Measurements from ENCODE around the gene MYL9. TPM values are rescaled to one million over a fixed set of nuclear protein-coding genes. Genes with fewer than 3 reads are reported as not detected.

MYL9 gene
- total RNA-seq, 6 experiments from 2014 or later, result 1,181 to 1,631 (median 1,227) TPM

DNA sequence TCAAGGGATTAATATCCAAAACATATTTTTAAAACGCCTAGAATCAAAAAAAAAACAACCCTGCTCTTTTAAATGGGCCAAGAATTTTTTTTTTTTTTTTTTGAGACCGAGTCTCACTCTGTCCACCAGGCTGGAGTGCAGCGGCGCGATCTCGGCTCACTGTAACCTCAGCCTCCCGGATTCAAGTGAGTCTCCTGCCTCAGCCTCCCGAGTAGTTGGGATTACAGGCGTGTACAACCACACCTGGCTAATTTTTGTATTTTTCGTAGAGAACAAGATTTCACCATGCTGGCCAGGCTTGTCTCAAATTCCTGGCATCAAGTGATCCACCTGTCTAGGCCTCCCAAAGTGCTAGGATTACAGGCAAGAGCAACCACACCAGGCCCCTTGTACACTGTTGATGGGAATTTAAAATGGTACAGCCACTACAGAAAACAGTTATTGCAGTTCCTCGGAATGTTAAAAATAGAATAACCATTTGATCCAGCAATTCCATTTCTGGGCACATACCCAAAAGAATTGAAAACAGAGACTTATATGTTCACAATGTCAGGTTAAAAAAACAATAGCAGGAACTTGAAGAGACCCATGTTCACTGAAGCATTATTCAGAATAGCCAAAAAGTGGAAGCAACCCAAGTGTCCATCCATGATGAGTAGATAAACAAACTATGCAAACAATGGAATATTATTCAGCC, 3.1 kb upstream of the MYL9 start:
- Mint-ChIP-seq H3K27ac (no peak overlapping the region), H3K4me3 (no peak overlapping the region), H3K36me3 (ENCODE audit: low read depth) (peaks cover 10% of the 10 kb centered on the region), H3K9me3 (no peaks in the 10 kb centered on the region), H3K27me3 (ENCODE audit: insufficient read depth) (peaks cover 1% of the 10 kb centered on the region; the same call in 1 of the 2 replicates), H3K4me1 (ENCODE audit: low read depth) (peaks cover 30% of the 10 kb centered on the region)
- no peak for DNase-seq
- TF ChIP-seq, protein P1, sequence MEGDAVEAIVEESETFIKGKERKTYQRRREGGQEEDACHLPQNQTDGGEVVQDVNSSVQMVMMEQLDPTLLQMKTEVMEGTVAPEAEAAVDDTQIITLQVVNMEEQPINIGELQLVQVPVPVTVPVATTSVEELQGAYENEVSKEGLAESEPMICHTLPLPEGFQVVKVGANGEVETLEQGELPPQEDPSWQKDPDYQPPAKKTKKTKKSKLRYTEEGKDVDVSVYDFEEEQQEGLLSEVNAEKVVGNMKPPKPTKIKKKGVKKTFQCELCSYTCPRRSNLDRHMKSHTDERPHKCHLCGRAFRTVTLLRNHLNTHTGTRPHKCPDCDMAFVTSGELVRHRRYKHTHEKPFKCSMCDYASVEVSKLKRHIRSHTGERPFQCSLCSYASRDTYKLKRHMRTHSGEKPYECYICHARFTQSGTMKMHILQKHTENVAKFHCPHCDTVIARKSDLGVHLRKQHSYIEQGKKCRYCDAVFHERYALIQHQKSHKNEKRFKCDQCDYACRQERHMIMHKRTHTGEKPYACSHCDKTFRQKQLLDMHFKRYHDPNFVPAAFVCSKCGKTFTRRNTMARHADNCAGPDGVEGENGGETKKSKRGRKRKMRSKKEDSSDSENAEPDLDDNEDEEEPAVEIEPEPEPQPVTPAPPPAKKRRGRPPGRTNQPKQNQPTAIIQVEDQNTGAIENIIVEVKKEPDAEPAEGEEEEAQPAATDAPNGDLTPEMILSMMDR (IDR thresholded peaks at IDR 0.05), result no peak

DNA sequence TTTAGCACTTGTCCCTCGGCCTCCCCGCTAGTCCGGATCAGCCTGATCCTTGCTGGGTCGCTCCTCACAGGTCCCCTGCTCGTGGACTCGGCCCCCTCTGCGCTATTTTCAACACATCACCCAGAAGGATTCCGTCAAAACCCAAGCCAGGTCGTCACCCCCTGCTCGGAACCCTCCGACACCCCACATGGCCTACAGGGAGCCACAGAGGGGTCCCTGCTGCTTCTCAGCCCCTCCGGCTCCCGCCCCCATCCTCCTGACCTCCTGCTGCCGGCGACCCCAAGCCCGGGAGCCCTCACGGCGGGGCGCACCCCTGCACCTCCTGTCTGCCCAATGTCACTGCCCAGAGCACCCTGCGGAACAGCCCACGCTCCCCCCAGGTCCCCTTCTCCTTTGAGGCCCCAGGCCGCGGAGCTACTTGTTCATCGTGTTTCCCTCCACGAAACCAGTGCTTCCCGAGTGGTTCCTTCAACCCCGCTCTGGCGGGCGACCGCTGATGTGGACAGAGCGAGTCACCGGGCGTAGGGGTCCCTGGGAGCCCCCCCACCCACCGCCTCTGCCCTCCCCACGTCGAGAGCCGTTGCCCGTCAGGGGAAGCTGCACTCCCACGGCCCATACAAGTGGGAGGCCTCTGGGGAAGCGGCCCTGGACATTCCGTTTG, 638 bp upstream of the MYL9 start:
- Mint-ChIP-seq H3K36me3 (ENCODE audit: low read depth) (peaks cover 22% of the 10 kb centered on the region), H3K9me3 (no peaks in the 10 kb centered on the region), H3K27me3 (ENCODE audit: insufficient read depth) (peaks cover 1% of the 10 kb centered on the region; the same call in 1 of the 2 replicates), H3K4me3 (peak overlapping the region; percentile 93), H3K4me1 (ENCODE audit: low read depth) (peaks cover 48% of the 10 kb centered on the region), H3K27ac (peak overlapping the region; percentile 90)
- TF ChIP-seq, protein P1 (IDR thresholded peaks at IDR 0.05), result no peak
- DNase-seq, result no peak

DNA sequence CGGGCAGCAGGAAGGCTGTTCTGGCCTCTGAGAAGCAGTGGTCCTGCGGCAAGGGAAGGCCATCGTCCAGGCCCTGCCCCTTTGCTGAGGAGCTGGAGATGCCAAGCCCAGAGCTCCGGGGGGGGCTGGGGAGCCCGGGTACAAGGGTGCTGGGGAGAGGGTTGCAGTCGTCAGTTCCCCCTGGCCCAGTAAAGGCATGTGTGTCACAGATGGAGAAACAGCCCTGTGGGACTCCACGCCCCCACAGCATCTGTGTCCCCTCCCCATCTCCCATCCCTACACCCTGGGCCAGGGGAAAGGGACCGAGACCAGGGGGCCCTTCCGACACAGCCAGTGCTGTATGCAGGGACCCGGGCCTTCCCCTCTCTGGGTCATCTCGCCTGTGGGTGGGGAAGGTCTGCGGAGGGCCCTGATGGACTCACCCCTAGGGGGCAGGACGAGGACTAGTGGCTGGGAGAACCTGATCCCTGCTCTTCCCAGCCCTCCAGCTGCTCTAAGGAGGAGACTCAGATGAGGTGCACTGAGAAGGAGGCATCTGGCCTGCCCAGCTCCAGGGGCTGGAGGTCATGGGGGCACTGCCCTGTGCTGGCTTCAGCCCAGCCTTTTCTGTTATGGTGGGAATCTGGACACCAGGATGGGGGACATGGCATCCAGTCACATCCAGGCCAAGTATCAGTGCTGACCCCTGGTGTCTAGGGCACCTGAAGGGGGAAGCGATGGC, 609 bp downstream of the MYL9 start:
- Mint-ChIP-seq H3K4me1 (ENCODE audit: low read depth) (peaks cover 48% of the 10 kb centered on the region), H3K27me3 (ENCODE audit: insufficient read depth) (peaks cover 1% of the 10 kb centered on the region; the same call in 1 of the 2 replicates), H3K4me3 (peak overlapping the region; percentile 93), H3K27ac (peak overlapping the region; percentile 90), H3K9me3 (no peaks in the 10 kb centered on the region), H3K36me3 (ENCODE audit: low read depth) (peaks cover 22% of the 10 kb centered on the region)
- DNase-seq, result peak; percentile 39
- TF ChIP-seq, protein P1 (IDR thresholded peaks at IDR 0.05), result peak; percentile 88

DNA sequence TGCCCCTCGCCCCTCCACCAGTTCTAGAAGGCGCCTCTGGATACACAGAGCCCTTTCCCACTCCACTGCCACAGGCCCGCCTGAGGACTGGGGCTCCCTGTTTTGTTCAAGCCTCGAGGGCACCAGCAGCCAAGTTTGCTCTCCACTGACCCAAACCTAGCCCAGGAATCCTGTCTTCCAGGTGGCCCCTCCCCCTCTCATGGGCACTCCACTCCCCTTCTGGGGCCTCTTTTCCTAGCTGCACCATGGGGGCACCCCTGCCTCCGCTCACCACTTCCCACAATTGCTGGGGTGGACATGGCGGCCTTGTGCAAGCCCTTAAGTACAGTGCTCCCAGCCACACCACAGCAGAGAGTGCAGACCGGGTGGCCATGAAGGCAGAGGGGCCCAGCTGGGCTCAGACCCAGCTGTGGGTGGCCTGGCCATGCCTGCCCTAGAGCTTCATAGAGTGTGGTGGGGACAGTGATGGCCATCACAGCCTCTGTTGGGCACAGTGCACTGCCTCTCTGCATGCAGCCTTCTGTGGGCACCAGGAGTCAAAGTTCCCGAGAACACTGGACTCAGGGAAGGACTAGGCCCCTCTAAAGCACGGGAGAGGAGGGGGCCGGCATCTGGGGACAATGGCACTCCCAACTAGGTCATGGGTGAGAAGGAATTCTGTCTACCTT, 1.3 kb downstream of the MYL9 start:
- H3K9me3 Mint-ChIP-seq, result no peaks in the 10 kb centered on the region
- no peak for DNase-seq
- H3K27ac Mint-ChIP-seq, result peak overlapping the region; percentile 90
- peaks cover 48% of the 10 kb centered on the region for H3K4me1 Mint-ChIP-seq (ENCODE audit: low read depth)
- TF ChIP-seq, protein P1 (IDR thresholded peaks at IDR 0.05), result no peak
- peaks cover 3% of the 10 kb centered on the region; the same call in 1 of the 2 replicates for H3K27me3 Mint-ChIP-seq (ENCODE audit: insufficient read depth)
- peak overlapping the region; percentile 93 for H3K4me3 Mint-ChIP-seq
- H3K36me3 Mint-ChIP-seq (ENCODE audit: low read depth), result peaks cover 22% of the 10 kb centered on the region
